ENCODE measurements around the gene HIPK3.

DNA sequence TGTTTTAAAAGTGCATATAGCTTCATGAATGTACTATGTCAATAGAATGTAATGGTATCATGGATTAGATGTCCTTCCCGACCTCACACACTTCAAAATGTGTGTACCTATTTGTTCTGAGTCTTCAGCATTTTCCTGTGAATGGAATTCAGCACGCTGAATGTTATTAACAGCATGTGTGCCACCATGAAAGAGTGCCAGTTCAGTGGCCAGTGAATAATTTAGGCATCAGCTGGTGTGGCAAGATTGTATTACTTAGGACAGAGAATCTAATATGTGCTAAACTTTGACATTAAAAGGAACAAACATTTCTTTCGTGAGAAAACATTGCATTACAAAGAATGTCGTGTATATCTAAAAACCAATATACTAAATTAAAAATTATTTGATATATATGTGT lies 46.4 kb downstream of the HIPK3 start:
- no peak for TF ChIP-seq CTCF (IDR thresholded peaks at IDR 0.05; ENCODE audit: poor library complexity, severe bottlenecking)
- no peak for TF ChIP-seq EZH2 (IDR thresholded peaks at IDR 0.05; ENCODE audit: borderline replicate concordance, insufficient read depth, low read length, poor library complexity, severe bottlenecking)
- no peak for TF ChIP-seq MXI1 (conservative IDR thresholded peaks at IDR 0.05; ENCODE audit: poor library complexity, severe bottlenecking)

Measured in neural cell (in vitro differentiated cells).